ENCODE results near the gene TNK1. TPM values are rescaled to one million over a fixed set of nuclear protein-coding genes. Genes with fewer than 3 reads are reported as not detected.

The TNK1 gene
- total RNA-seq, 2 donors from 2014 or later = 11.0 to 11.7 TPM

DNA sequence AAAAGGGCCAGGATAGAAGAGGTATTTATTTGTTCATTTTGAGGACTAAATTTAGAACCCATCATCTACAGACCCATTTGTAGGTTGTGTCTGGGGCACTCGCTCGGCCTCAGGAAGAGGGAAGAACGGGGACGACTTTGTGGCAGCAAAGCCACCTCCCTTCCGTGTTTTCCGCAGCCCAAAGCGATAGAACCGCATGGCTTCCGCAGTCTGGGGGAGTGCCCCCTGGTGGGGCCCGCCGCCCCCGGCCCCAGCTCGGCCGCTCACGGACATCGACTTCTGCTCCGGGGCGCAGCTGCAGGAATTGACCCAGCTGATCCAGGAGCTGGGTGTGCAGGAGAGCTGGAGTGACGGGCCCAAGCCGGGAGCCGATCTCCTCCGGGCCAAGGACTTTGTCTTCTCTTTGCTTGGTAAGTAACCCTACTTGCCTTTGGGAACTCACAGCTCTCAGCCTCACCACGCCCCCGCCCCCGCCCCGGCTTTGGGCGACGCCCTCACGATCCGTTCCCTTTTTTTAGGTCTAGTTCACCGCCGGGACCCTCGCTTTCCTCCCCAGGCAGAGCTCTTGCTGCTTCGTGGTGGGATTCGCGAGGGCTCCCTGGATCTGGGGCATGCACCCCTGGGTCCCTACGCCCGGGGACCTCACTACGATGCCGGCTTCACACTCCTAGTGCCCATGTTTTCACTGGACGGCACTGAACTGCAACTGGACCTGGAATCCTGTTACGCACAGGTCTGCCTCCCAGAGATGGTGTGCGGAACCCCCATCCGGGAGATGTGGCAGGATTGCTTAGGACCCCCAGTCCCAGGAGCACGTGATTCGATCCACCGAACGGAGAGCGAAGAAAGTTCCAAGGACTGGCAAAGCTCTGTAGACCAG lies 55.0 kb downstream of the TNK1 start:
- peak; percentile 94 for DNase-seq
- 7 to 9% methylated on average over 36 to 49 of the region's 49 CpGs for WGBS, 2 experiments (ENCODE audit: insufficient coverage in 1 of 2, insufficient read length in 1 of 2)
- Histone ChIP-seq H3K4me1 (ENCODE audit: control insufficient read depth, insufficient read depth, low read length) (peaks cover 3% of the 10 kb centered on the region), H3K9ac (ENCODE audit: extremely low read depth, low read length, poor library complexity, severe bottlenecking) (peak overlapping the region; percentile 57), H3K4me3 (ENCODE audit: low read length) (peak overlapping the region; percentile 85), H3K27me3 (ENCODE audit: control insufficient read depth, insufficient read depth, low read length, poor library complexity, severe bottlenecking) (peaks cover 36% of the 10 kb centered on the region), H3K36me3 (ENCODE audit: control insufficient read depth, insufficient read depth, low read length) (no peaks in the 10 kb centered on the region), H3K27ac (ENCODE audit: low read depth, low read length) (no peak overlapping the region), H3K9me3 (ENCODE audit: control insufficient read depth, low read length) (no peaks in the 10 kb centered on the region)
- H3K27me3 Mint-ChIP-seq (ENCODE audit: insufficient read depth) = peaks cover 50% of the 10 kb centered on the region
- H3K4me3 Mint-ChIP-seq = peak overlapping the region; percentile 83
- peak overlapping the region; percentile 87 for H3K27ac Mint-ChIP-seq
- H3K4me1 Mint-ChIP-seq = peaks cover 13% of the 10 kb centered on the region
- TF ChIP-seq, protein P1, sequence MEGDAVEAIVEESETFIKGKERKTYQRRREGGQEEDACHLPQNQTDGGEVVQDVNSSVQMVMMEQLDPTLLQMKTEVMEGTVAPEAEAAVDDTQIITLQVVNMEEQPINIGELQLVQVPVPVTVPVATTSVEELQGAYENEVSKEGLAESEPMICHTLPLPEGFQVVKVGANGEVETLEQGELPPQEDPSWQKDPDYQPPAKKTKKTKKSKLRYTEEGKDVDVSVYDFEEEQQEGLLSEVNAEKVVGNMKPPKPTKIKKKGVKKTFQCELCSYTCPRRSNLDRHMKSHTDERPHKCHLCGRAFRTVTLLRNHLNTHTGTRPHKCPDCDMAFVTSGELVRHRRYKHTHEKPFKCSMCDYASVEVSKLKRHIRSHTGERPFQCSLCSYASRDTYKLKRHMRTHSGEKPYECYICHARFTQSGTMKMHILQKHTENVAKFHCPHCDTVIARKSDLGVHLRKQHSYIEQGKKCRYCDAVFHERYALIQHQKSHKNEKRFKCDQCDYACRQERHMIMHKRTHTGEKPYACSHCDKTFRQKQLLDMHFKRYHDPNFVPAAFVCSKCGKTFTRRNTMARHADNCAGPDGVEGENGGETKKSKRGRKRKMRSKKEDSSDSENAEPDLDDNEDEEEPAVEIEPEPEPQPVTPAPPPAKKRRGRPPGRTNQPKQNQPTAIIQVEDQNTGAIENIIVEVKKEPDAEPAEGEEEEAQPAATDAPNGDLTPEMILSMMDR (conservative IDR thresholded peaks at IDR 0.05) = peak; percentile 36
- no peaks in the 10 kb centered on the region for H3K36me3 Mint-ChIP-seq (ENCODE audit: low read depth)
- no peaks in the 10 kb centered on the region for H3K9me3 Mint-ChIP-seq

DNA sequence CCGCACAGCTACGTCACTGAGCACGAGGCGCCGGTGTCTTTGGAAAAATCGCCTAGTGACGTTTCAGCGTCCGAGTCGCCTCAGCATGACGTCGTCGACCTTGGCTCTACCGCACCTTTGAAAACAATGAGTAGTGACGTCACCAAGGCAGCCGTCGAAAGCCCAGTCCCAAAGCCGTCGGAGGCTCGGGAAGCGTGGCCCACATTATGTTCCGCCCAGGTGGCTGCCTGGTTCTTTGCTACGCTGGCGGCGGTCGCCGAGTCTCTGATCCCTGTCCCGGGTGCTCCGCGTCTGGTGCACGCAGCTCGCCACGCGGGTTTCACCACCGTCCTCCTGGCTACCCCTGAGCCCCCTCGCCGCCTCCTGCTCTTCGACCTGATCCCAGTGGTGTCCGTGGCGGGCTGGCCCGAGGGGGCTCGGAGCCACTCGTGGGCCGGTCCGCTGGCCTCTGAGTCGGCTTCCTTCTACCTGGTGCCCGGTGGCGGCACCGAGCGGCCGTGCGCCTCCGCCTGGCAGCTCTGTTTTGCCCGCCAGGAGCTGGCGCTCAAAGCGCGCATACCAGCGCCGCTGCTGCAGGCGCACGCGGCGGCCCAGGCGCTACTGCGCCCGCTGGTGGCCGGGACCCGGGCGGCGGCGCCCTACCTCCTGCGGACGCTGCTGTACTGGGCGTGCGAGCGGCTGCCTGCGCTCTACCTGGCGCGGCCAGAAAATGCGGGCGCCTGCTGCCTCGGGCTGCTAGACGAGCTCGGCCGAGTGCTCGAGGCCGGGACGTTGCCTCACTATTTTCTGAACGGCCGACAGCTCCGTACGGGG lies 55.9 kb downstream of the TNK1 start:
- WGBS, 2 experiments (ENCODE audit: insufficient coverage in 1 of 2, insufficient read length in 1 of 2) = 2 to 7% methylated on average over 52 to 92 of the region's 92 CpGs
- TF ChIP-seq, protein P1 (conservative IDR thresholded peaks at IDR 0.05) = peak; percentile 89
- Mint-ChIP-seq H3K27me3 (ENCODE audit: insufficient read depth) (peaks cover 54% of the 10 kb centered on the region), H3K9me3 (no peaks in the 10 kb centered on the region), H3K27ac (peak overlapping the region; percentile 87), H3K4me3 (peak overlapping the region; percentile 83), H3K36me3 (ENCODE audit: low read depth) (no peaks in the 10 kb centered on the region), H3K4me1 (peaks cover 13% of the 10 kb centered on the region)
- DNase-seq = peak; percentile 98
- Histone ChIP-seq H3K4me3 (ENCODE audit: low read length) (peak overlapping the region; percentile 85), H3K27me3 (ENCODE audit: control insufficient read depth, insufficient read depth, low read length, poor library complexity, severe bottlenecking) (peaks cover 42% of the 10 kb centered on the region), H3K9me3 (ENCODE audit: control insufficient read depth, low read length) (no peaks in the 10 kb centered on the region), H3K9ac (ENCODE audit: extremely low read depth, low read length, poor library complexity, severe bottlenecking) (peak overlapping the region; percentile 57), H3K27ac (ENCODE audit: low read depth, low read length) (no peak overlapping the region), H3K4me1 (ENCODE audit: control insufficient read depth, insufficient read depth, low read length) (peaks cover 3% of the 10 kb centered on the region), H3K36me3 (ENCODE audit: control insufficient read depth, insufficient read depth, low read length) (no peaks in the 10 kb centered on the region)

DNA sequence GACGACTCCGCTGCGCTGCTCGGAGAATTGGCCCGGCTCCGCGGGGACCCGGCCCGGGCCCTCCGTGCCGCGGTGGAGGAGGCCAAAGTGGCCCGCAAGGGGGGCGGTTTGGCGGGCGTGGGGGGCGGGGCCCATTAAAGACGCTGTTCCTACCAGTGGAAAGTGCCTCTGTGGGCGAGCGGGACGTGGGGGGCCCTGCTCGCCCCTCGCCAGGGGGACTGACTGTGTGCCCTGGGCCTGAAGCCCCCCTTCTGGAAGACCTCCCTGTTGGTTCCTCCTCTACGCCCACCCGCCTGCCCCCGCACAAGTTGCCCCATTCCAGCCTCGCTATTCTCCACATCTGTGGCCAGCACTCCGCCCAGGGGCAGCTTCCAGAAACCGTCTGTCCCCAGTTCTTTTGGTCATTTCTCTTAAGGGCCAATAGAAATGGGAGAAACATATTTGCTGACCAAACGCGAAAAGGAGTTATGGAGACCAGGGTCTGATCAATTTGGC lies 56.5 kb downstream of the TNK1 start:
- peak; percentile 73 for DNase-seq
- Histone ChIP-seq H3K9me3 (ENCODE audit: control insufficient read depth, low read length) (no peaks in the 10 kb centered on the region), H3K27me3 (ENCODE audit: control insufficient read depth, insufficient read depth, low read length, poor library complexity, severe bottlenecking) (peaks cover 47% of the 10 kb centered on the region), H3K27ac (ENCODE audit: low read depth, low read length) (no peak overlapping the region), H3K4me3 (ENCODE audit: low read length) (peak overlapping the region; percentile 66), H3K9ac (ENCODE audit: extremely low read depth, low read length, poor library complexity, severe bottlenecking) (no peak overlapping the region), H3K36me3 (ENCODE audit: control insufficient read depth, insufficient read depth, low read length) (no peaks in the 10 kb centered on the region), H3K4me1 (ENCODE audit: control insufficient read depth, insufficient read depth, low read length) (peaks cover 3% of the 10 kb centered on the region)
- peak overlapping the region; percentile 67 for H3K27ac Mint-ChIP-seq
- TF ChIP-seq, protein P1 (conservative IDR thresholded peaks at IDR 0.05) = no peak
- H3K27me3 Mint-ChIP-seq (ENCODE audit: insufficient read depth) = peaks cover 59% of the 10 kb centered on the region
- WGBS, 2 experiments (ENCODE audit: insufficient coverage in 1 of 2, insufficient read length in 1 of 2) = 17 to 36% methylated on average over 14 to 31 of the region's 31 CpGs
- H3K9me3 Mint-ChIP-seq = no peaks in the 10 kb centered on the region
- H3K4me3 Mint-ChIP-seq = peak overlapping the region; percentile 83
- H3K4me1 Mint-ChIP-seq = peaks cover 13% of the 10 kb centered on the region
- H3K36me3 Mint-ChIP-seq (ENCODE audit: low read depth) = no peaks in the 10 kb centered on the region

Measured in endodermal cell (in vitro differentiated cells).